Stimulated activated CD4-positive, alpha-beta T cell treated with anti-CD3 and anti-CD28 coated beads, Interleukin-2, amount 100 ng/mL, for 48 hours (primary cell): ENCODE results near the gene MYADML2.

Experiments
- DNase-seq, 2 donors: peaks; one replicate each; pipeline ENCODE4 v3.0.0-alpha.2; 2020

MYADML2 gene

GRCh38 chr17:81935709-81936084, 11.3 kb downstream of the MYADML2 start:
- no peak for DNase-seq

- DNase-seq = no peak
Measured at GRCh38 chr17:81934850-81935708, 12.0 kb downstream of the MYADML2 start.

GRCh38 chr17:81934098-81934757, 12.8 kb downstream of the MYADML2 start:
- no peak for DNase-seq

- DNase-seq = no peak
Measured at GRCh38 chr17:81933178-81933699, 13.8 kb downstream of the MYADML2 start.

GRCh38 chr17:81932333-81932983, 14.6 kb downstream of the MYADML2 start:
- no peak for DNase-seq

GRCh38 chr17:81931557-81932332, 15.3 kb downstream of the MYADML2 start:
- DNase-seq = no peak

DNA sequence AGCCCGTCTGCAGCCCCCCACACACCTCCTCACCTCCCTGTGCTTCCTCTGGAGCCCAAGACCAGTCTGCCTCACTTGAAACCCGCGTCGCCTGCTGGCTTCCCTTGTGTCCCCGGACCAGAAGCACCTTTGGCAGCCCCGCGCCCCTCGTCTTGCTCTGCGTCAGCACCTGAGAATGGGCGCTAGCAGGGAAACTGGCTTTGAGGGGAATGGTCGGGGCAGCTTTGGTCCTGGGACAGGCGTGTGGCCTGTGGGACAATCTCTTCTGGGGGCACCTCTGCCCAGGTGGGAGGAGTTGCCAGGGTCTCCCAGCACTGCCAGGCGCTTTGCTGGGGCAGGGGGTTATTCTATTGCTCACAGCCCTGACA, 15.9 kb downstream of the MYADML2 start:
- no peak for DNase-seq

DNA sequence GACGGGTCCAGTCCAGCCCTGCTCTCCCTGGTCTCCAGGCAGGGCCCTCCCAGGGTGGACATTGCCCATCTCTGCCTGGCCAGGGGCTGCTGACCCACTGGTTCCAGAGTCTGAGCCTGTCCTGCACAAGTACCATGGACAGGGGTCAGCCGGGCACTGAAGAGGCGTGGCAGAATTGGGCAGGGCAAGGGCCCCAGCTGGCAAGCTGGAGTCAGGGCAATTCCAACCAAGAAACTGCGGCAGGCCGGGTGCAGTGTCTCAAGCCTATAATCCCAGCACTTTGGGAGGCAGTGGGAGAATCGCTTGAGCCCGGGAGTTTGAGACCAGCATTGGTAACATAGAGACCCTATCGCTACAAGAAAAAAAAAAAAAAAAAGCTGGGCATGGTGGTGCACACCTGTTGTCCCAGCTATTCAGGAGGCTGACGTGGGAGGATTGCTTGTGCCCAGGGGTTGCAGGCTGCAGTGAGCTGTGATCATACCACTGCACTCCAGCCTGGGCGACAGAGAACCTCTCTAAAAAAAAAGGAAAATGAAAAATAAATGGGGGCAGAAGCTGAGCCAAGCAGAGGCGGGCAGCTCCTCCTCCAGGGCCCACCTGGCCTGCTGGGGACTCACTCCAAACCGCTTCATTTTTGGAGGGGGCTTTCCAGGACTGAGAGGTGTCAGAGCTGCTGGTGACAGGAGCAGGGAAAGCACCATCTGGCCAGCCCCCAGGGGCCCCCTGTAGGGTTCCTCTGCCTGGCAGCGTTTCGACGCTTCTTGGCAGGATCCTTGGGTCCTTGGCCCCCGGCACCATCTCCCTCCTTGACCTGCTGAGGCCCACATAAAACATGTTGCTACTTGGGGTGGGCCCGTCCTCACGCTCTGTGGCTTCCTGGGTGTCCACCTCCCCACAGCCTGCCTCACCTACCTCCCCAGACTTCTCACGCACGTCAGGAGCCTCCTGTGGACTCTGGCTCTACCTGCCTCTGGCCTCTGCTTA, 16.6 kb downstream of the MYADML2 start:
- no peak for DNase-seq

GRCh38 chr17:81929253-81930141, 17.5 kb downstream of the MYADML2 start:
- no peak for DNase-seq

- no peak for DNase-seq
Measured at GRCh38 chr17:81928544-81929252, 18.3 kb downstream of the MYADML2 start.

GRCh38 chr17:81927653-81928543, 19.1 kb downstream of the MYADML2 start, which contains the start of gene MAFG:
Gene MAFG (minus strand): TSS chr17:81927735. CDS start chr17:81923185, 4,550 bp downstream.
- DNase-seq = peak; percentile 86 to 89

DNA sequence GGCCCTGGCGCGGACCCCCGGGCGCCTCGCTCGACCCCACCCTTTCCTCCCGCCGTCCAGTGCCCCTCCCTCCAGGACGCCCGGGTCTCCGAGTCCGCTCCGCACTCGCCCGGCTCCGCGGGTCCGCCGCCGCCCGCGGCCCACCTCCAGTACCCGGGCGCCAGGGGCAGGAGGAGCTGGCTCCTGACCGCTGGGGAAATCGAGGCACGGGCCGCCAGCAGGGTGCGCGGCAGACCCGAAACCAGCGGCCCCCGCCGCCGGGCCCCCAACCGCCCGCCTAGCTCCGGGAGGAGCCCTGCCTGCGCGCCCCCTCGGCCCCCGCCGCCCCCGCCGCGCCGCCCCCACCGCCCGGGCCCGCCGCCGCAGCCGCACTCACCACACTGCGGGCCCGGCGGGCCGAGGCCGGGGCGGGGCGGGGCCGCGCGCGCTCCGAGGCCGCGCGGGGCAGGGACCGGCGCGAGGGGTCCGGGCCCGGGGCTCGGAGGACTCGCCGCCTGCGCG, 19.8 kb downstream of the MYADML2 start:
- DNase-seq = no peak

DNA sequence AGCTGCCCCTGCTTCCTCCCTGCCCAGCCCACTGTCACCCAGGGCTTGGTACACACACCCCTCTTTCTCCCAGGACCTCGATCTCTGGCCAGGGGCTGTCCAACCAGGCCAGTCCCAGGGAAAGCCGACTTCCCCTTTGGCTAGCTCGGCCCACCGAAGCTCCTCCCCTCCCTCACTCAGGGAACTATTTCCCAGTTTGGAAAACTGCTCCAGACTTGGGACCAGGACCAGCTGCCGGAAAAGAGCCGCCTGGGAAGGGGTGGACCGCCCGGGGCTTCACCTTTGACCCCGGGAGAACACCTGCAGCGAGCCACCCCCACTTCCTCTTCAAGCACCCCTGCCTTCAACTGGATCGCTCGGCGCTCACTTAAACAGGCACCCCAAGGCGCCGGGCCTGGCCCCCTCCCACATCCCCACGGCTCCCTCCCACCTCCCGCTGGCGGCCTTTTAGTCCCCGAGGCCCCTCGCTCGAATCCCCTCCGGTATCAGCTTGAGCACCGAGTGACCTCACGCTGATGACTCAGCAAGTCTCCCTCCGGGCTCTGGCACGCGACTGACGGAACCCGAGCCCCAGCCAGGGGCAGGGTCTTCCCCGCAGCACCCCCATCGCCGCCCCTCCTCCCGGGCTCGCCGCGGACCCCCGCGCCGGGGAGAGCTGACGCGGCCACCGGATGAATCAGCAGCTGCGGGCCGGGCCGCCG, 20.4 kb downstream of the MYADML2 start:
- peak; percentile 42 to 49 for DNase-seq

- no peak for DNase-seq
Measured at GRCh38 chr17:81925860-81926450, 21.1 kb downstream of the MYADML2 start.

- DNase-seq = no peak
Measured at GRCh38 chr17:81924557-81925532, 22.2 kb downstream of the MYADML2 start.
